Stimulated activated CD8-positive, alpha-beta memory T cell treated with anti-CD3 and anti-CD28 coated beads, Interleukin-4, amount 100 ng/mL, for 4 hours (primary cell): Measurements from ENCODE around the gene SF3B6.
"Not testable (repeated sequence)": the region's sequence is repeated elsewhere in the genome, so short reads cannot be mapped to it uniquely, and the experiment has no call there.

Source experiments
- DNase-seq, 2 donors: peaks; one replicate each; pipeline ENCODE4 v3.0.0-alpha.2; 2020; ENCODE audit warnings: low read depth in 2 of 2, low spot score in 1 of 2

SF3B6 gene

DNA sequence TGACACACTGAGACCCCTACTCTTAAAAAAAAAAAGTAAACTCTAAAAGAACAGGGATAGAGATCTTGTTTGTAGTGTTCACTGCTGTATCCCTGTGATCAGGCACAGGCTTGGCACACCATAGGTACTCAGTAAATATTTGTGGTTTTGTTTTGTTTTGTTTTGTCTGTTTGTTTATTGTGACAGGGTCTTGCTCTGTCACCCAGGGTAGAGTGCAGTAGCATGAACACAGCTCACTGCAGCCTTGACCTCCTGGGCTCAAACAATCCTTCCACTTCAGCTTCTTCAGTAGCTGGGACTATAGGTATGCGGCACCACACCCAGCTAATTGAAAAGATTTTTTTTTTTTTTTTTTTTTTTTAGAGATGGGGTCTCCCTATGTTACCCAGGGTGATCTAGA lies 23.2 kb downstream of the SF3B6 start:
- no peak for DNase-seq

GRCh38 chr2:24051833-24052232 lies 24.3 kb downstream of the SF3B6 start:
- no peak for DNase-seq

DNA sequence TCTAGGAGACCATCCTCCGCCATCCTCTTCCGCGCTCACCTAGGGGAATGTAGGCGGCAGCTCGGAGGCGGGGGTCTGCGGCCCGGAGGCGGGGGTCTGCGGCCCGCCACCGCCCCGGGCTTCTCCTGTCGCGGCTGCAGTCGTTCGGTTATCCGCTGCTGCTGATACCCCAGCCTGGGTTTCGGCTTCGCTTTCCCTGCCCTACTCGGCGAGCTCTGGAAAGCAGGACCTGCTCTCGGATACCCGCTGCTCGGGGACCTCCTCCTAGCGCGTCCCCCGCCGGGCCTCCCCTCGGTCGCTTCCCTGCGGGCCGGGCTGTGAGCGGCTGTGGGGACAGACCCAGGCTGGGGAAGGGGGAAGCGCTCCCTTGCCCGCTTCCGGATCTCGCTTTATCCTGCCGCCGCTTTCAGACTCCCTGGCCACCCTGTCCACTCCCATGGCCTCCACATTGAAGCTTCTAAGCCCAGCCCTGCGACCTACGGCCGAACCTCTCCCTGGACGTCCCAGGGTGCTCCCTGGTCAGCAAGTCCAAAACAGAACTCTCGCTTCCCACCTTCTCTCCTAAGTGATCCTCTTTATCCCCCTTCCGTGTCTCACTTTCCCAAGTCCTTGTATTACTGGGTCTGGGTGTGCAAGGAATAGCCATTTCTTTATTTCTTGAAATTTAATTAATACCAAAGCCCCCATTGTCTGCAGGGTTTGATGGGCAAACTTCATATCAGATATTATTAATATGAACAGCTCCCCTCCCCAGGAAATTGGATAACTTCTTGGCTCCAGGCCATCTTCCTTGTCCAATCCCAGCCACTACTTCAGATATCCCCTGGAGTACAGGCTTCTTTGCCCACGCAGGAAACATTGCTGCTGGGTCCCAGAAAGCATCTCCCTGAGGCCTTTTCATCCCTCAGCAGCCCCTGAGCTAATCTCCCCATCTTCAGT lies 25.8 kb downstream of the SF3B6 start:
- no peak for DNase-seq

DNA sequence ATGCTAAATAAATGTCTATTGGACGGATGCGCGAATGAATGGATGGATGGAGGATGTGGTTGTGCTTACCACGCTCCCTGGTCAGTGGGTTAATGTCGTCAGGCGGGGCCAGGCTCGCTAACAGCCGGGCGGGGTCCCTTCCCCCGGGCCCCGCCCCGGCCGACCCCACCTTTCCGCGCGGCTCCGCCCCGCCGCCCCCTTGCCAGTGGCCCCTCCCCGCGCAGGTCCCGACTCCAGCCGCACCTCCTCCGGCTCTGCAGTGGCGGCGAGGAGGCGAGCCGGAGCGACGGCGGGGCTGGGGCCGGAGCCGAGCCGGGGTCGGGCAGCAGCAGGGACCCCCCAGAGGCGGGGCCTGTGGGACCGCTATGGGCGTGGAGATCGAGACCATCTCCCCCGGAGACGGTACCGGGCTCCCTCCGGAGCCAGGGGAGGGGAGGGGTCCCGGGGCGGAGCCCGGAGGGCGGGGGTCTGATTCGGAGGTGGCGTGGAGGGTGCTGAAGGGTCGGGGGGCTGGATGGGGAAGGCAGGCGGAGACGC lies 26.6 kb downstream of the SF3B6 start, which contains the start of gene FKBP1B:
TSS of gene FKBP1B (plus strand) at position 257 of the 537 bp plus-strand sequence. CDS start at position 366, 109 bp downstream.
- peak in 1 of 2 donors; percentile 21 for DNase-seq

DNA sequence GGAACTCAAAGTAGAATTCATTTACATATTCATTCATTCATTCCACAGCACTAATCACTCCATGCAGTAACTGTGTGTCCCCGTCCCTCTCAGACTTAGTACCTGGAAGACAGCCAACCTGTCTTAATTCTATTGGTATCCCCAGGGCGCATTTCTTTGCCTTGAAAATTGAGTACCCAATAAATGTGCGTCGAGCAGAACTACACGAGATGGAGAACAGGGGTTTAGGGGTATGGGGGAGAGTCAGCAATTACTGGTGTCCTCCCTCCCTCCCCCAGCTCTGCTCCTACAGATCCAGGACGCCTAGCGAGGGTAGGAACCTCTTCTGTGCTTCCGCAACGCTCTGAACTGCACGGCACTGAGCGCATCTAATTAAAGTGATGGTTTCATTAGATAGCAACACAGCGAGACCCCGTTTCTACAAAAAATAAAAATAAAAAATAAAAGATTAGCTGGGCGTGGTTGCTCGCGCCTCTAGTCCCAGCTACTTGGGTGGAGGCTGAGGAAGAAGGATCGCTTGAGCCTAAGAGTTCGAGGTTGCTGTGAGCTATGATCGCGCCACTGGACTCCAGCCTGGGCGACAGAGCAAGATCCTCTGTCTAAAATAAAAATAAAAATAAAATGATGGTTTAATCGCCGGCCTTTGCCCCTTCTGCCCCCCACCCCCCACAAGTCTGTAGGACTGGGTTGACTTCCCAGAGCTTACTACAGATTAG lies 27.2 kb downstream of the SF3B6 start:
- no peak for DNase-seq

DNA sequence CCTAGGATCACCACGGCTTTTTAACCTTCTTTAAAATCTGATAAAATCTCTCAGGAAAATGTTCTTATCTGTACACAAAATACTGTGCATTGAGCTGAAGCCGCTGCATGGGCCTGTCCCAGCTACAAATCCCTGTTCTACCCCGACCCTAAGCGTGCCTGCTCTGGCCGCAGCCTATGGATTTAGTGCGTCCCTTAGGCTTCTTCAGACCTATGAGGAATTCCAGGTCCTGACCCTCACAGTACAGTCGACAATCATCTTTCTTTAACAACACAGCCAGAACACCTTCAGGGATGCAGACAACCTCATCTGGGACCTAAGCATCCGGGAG lies 28.5 kb downstream of the SF3B6 start:
- no peak for DNase-seq

- peak; percentile 89 to 92 for DNase-seq
Observed at GRCh38 chr2:24046930-24047702, 29.0 kb downstream of the SF3B6 start, which contains the start of gene WDCP. Gene WDCP, minus strand, starts transcription at chr2:24047391. Its CDS starts 7,897 bp downstream, at chr2:24039494.

GRCh38 chr2:24046599-24046929 lies 29.6 kb downstream of the SF3B6 start:
- no peak for DNase-seq

GRCh38 chr2:24045511-24046508 lies 30.3 kb downstream of the SF3B6 start:
- DNase-seq = no peak

GRCh38 chr2:24043133-24043532 lies 33.0 kb downstream of the SF3B6 start:
- not testable (repeated sequence) for DNase-seq

DNA sequence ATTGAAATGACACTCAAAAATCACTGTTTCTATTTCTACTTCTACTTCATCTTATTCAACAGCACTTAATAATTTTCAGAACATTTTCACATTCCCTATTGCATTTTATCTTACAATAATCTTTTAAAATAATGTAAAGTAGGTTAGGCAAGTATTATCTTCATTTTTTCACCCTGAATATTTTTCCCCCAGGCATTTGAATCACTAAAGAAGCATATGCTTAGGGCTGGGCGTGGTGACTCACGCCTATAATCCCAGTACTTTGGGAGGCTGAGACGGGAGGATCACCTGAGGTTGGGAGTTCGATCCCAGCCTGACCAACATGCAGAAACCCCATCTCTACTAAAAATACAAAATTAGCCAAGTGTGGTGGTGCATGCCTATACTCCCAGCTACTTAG lies 35.6 kb downstream of the SF3B6 start:
- DNase-seq = no peak

DNA sequence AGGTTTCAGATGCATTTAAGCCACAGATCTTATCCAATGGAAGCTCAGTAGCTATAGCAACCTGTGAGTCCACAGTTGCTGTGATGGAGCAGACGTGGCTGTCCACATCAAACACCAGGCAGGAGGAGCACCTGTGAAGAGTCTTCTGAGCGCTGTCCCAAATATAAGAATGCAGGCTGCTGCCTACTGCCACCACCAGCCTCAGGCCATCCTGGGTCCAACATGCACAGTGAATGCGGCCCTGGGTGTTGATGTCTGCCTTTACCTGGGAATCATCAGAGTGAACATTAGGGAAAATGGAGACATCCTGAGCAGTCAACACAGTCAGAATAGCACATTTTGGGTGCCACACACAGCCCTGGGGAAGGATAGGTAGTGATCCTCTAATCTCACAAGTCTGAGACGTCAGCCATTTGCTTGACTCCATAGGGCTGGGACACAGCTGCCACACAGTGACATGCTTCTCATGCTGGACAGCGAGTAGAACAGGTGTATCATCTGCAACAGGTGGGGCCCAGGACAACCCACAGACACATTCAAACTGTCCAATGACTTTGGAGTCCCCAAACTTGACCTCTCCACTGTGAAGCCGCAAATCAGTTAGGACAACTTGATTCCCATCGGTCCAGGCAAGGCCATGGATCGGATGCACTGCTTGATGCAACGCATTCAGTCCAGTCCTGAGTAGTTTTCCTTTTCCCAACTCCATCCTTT lies 37.2 kb downstream of the SF3B6 start:
- no peak for DNase-seq

- DNase-seq = no peak
Observed at GRCh38 chr2:24026233-24026632, 49.9 kb downstream of the SF3B6 start.

DNA sequence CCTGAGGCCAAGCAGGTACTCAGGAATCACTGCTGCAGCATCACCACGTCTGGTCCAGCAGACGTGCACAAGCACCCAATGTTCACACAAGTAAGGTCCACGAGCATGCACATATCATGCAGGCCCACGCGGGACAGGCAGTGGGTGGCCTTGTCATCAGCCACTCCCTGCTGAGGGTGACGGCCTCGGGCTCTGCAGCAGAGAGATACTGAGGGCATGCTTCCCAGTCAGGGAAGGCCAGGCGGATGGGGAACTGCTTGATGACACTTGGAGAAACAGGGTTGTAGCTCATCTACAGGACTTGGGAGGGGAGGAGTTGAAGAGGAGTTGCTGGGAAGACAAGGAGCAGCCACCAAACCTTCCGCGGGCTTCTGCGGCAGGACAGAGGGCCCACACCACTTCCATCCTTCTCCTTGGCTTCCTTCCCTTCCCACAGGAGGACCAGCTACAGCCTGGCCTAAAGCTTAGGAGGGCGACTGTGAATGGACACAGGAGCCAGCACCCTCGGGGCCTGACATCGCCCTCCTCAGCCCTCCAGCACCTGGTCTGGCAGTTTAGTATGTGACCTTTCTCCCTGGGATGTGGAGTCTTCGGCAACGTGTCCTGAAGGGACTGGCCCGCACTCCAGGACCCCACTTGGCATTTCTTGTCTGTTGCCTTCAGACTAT lies 51.0 kb downstream of the SF3B6 start:
- DNase-seq = no peak

- no peak for DNase-seq
Observed at GRCh38 chr2:24024018-24024417, 52.1 kb downstream of the SF3B6 start.

DNA sequence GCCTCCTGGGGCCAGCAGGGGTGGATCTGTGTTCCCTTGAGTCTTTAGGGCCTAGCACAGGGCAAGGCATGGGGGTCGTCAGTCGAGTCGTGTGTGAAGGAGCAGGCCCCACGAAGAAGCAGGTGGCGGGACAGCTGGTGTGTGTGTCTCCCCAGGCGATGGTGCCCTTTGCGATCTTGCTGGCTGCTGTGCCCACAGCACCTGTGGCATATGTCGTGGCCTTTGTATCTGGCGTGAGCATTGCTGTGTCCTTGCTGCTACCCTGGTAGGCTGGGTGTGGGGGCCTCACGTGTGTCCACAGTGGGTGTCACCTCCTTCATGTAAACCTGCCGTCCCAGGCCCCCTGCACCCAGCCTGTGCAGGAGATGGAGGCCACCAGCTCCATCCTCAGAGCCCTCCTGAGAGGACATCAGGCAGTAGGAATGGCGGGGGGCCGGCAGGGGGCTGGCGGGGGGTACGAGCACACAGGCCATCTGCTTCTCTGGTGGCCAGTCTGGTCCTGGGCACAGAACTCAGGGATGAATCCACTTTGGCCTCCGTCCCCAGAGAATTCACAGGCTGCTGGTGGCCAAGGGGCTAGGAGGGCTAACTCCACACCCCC lies 53.1 kb downstream of the SF3B6 start:
- DNase-seq = no peak

GRCh38 chr2:24022324-24022974 lies 53.7 kb downstream of the SF3B6 start:
- no peak for DNase-seq
